BLaER1 treated with 17β-estradiol and CSF1 and Interleukin-3, amounts not matched to agents 10 nM and 100 nM (cell line): ENCODE results near the gene HEYL.

Experiments used
- H3K27ac ChIP-seq, 11 experiments: shearing (Covaris generic); formaldehyde crosslinking; 2 replicates each; pipeline ENCODE4 v1.8.1; 2022
- H3K27me3 ChIP-seq, 11 experiments: shearing (Covaris generic); formaldehyde crosslinking; 2 replicates each; pipeline ENCODE4 v1.8.1; 2022
- H3K36me3 ChIP-seq, 11 experiments: shearing (Covaris generic); formaldehyde crosslinking; 2 replicates each; pipeline ENCODE4 v1.8.1; 2022
- H3K4me1 ChIP-seq, 10 experiments: shearing (Covaris generic); formaldehyde crosslinking; 2 replicates each; pipeline ENCODE4 v1.8.1; 2022
- H3K4me2 ChIP-seq, 11 experiments: shearing (Covaris generic); formaldehyde crosslinking; 2 replicates each; pipeline ENCODE4 v1.8.1; 2022
- H3K4me3 ChIP-seq, 10 experiments: shearing (Covaris generic); formaldehyde crosslinking; 2 replicates each; pipeline ENCODE4 v1.8.1; 2022
- H3K9ac ChIP-seq, 11 experiments: shearing (Covaris generic); formaldehyde crosslinking; 2 replicates each; pipeline ENCODE4 v1.8.1; 2022
- H3K9me3 ChIP-seq, 11 experiments: shearing (Covaris generic); formaldehyde crosslinking; replicated peaks in 1 of 11; 2 replicates each; pipeline ENCODE4 v1.8.1; 2022
- H4K20me1 ChIP-seq, 11 experiments: shearing (Covaris generic); formaldehyde crosslinking; 2 replicates each; pipeline ENCODE4 v1.8.1; 2022
- Cebpa-rat ChIP-seq, 11 experiments: shearing (Covaris generic); IDR thresholded peaks; 2 replicates each; pipeline ENCODE4 v1.8.1; 2022

HEYL gene

GRCh38 chr1:39596163-39596562 lies 43.3 kb downstream of the HEYL start:
- no peaks in the 10 kb centered on the region for H3K27me3 ChIP-seq

GRCh38 chr1:39593386-39593785 lies 46.1 kb downstream of the HEYL start:
- no peak overlapping the region for H3K4me3 ChIP-seq
- TF ChIP-seq Cebpa-rat (IDR thresholded peaks at IDR 0.05), result no peak
- H3K4me2 ChIP-seq, result no peak overlapping the region
- no peaks in the 10 kb centered on the region for H4K20me1 ChIP-seq
- H3K4me1 ChIP-seq, result peaks cover 0 to 14% (median 8%) of the 10 kb centered on the region in 10 experiments; a peak in 12 of 20 replicates
- H3K27ac ChIP-seq, result no peak overlapping the region
- no peaks in the 10 kb centered on the region for H3K9me3 ChIP-seq
- H3K27me3 ChIP-seq, result no peaks in the 10 kb centered on the region
- no peak overlapping the region for H3K9ac ChIP-seq
- no peaks in the 10 kb centered on the region for H3K36me3 ChIP-seq

More at GRCh38 chr1:39596163-39596562, 43.3 kb downstream of the HEYL start:
- Histone ChIP-seq H3K9ac (no peak overlapping the region), H3K4me2 (no peak overlapping the region), H4K20me1 (no peaks in the 10 kb centered on the region), H3K9me3 (peaks cover 0 to 6% (median 2%) of the 10 kb centered on the region in 11 experiments; a peak in 2 of 22 replicates), H3K27ac (no peak overlapping the region), H3K4me1 (peaks cover 0 to 6% (median 0%) of the 10 kb centered on the region in 10 experiments; a peak in 4 of 20 replicates), H3K36me3 (no peaks in the 10 kb centered on the region), H3K4me3 (no peak overlapping the region)
- TF ChIP-seq Cebpa-rat (IDR thresholded peaks at IDR 0.05), result no peak

GRCh38 chr1:39592069-39592468 lies 47.4 kb downstream of the HEYL start:
- no peak overlapping the region for H3K4me3 ChIP-seq
- peak overlapping the region in 3 of 11 experiments; percentile 1 to 36 (median 10); a peak in 2 of 22 replicates for H3K4me2 ChIP-seq
- H3K9me3 ChIP-seq, result no peaks in the 10 kb centered on the region
- TF ChIP-seq Cebpa-rat (IDR thresholded peaks at IDR 0.05), result no peak
- peaks cover 0 to 14% (median 8%) of the 10 kb centered on the region in 10 experiments; a peak in 12 of 20 replicates for H3K4me1 ChIP-seq
- no peak overlapping the region for H3K27ac ChIP-seq
- no peaks in the 10 kb centered on the region for H4K20me1 ChIP-seq
- no peaks in the 10 kb centered on the region for H3K27me3 ChIP-seq
- H3K9ac ChIP-seq, result no peak overlapping the region
- no peaks in the 10 kb centered on the region for H3K36me3 ChIP-seq

- no peak for TF ChIP-seq Cebpa-rat (IDR thresholded peaks at IDR 0.05)
- Histone ChIP-seq H4K20me1 (no peaks in the 10 kb centered on the region), H3K27me3 (no peaks in the 10 kb centered on the region)
These were observed 48.9 kb downstream of the HEYL start for GRCh38 chr1:39590546-39590945.

GRCh38 chr1:39585933-39586332 lies 53.5 kb downstream of the HEYL start:
- H3K27ac ChIP-seq, result no peak overlapping the region
- peaks cover 0 to 18% (median 8%) of the 10 kb centered on the region in 10 experiments; a peak in 12 of 20 replicates for H3K4me1 ChIP-seq
- H3K4me2 ChIP-seq, result no peak overlapping the region
- H3K4me3 ChIP-seq, result no peak overlapping the region
- no peaks in the 10 kb centered on the region for H3K27me3 ChIP-seq
- TF ChIP-seq Cebpa-rat (IDR thresholded peaks at IDR 0.05), result no peak
- H3K9me3 ChIP-seq, result no peaks in the 10 kb centered on the region
- H3K9ac ChIP-seq, result no peak overlapping the region
- H3K36me3 ChIP-seq, result no peaks in the 10 kb centered on the region
- no peaks in the 10 kb centered on the region for H4K20me1 ChIP-seq

More at GRCh38 chr1:39590546-39590945, 48.9 kb downstream of the HEYL start:
- Histone ChIP-seq H3K4me3 (no peak overlapping the region), H3K9ac (no peak overlapping the region), H3K4me1 (peaks cover 0 to 14% (median 8%) of the 10 kb centered on the region in 10 experiments; a peak in 12 of 20 replicates), H3K27ac (no peak overlapping the region), H3K9me3 (no peaks in the 10 kb centered on the region), H3K4me2 (no peak overlapping the region), H3K36me3 (no peaks in the 10 kb centered on the region)

- Histone ChIP-seq H3K4me2 (peak overlapping the region; percentile 87 to 99 (median 95)), H3K27me3 (no peaks in the 10 kb centered on the region), H3K36me3 (peaks cover 29 to 46% (median 45%) of the 10 kb centered on the region in 11 experiments), H4K20me1 (peaks cover 45 to 54% (median 50%) of the 10 kb centered on the region in 11 experiments), H3K4me3 (peak overlapping the region; percentile 90 to 100 (median 98)), H3K9ac (peak overlapping the region; percentile 92 to 98 (median 97)), H3K9me3 (no peaks in the 10 kb centered on the region), H3K27ac (peak overlapping the region; percentile 82 to 96 (median 94)), H3K4me1 (peaks cover 22 to 32% (median 27%) of the 10 kb centered on the region in 10 experiments)
- TF ChIP-seq Cebpa-rat (IDR thresholded peaks at IDR 0.05), result no peak
These were observed 63.3 kb downstream of the HEYL start for GRCh38 chr1:39576016-39576657.

- TF ChIP-seq Cebpa-rat (IDR thresholded peaks at IDR 0.05), result no peak
- peaks cover 53 to 61% (median 57%) of the 10 kb centered on the region in 11 experiments for H4K20me1 ChIP-seq
- H3K36me3 ChIP-seq, result peaks cover 36 to 53% (median 52%) of the 10 kb centered on the region in 11 experiments
- peak overlapping the region; percentile 90 to 100 (median 98) for H3K4me3 ChIP-seq
- no peaks in the 10 kb centered on the region for H3K9me3 ChIP-seq
- H3K27ac ChIP-seq, result peak overlapping the region; percentile 82 to 96 (median 94)
- H3K4me2 ChIP-seq, result peak overlapping the region; percentile 87 to 99 (median 95)
- H3K9ac ChIP-seq, result peak overlapping the region; percentile 92 to 98 (median 97)
- H3K27me3 ChIP-seq, result no peaks in the 10 kb centered on the region
- peaks cover 22 to 32% (median 28%) of the 10 kb centered on the region in 10 experiments for H3K4me1 ChIP-seq
These were observed 64.0 kb downstream of the HEYL start for GRCh38 chr1:39575191-39576015.

- no peaks in the 10 kb centered on the region for H3K9me3 ChIP-seq
- H3K36me3 ChIP-seq, result peaks cover 44 to 61% (median 60%) of the 10 kb centered on the region in 11 experiments
- peak overlapping the region; percentile 90 to 100 (median 98) for H3K4me3 ChIP-seq
- peak overlapping the region; percentile 87 to 99 (median 95) for H3K4me2 ChIP-seq
- no peaks in the 10 kb centered on the region for H3K27me3 ChIP-seq
- H3K9ac ChIP-seq, result peak overlapping the region; percentile 92 to 98 (median 97)
- H3K4me1 ChIP-seq, result peaks cover 22 to 32% (median 28%) of the 10 kb centered on the region in 10 experiments
- no peak for TF ChIP-seq Cebpa-rat (IDR thresholded peaks at IDR 0.05)
- H3K27ac ChIP-seq, result peak overlapping the region in 9 of 11 experiments; percentile 88 to 96 (median 94); a peak in 13 of 22 replicates
- peaks cover 60 to 69% (median 65%) of the 10 kb centered on the region in 11 experiments for H4K20me1 ChIP-seq
These were observed 64.8 kb downstream of the HEYL start for GRCh38 chr1:39574646-39575045.
